H1 (cell line): ENCODE data around the gene RCE1. TPM values are rescaled to one million over a fixed set of nuclear protein-coding genes. Genes with fewer than 3 reads are reported as not detected.

Source experiments
- CTCF ChIA-PET: fragments of 300-600 bp; sonication (Branson Sonifier 250); formaldehyde crosslinking; loops from one replicate; lab custom pipeline; 2021; ENCODE audit not compliant: partially characterized antibody; lab: Charles Lee
- POLR2A ChIA-PET: fragments of 300-600 bp; sonication (Branson Sonifier 250); formaldehyde crosslinking; loops from one replicate; lab custom pipeline; 2021; ENCODE audit warnings: inconsistent platforms; ENCODE audit not compliant: partially characterized antibody; lab: Charles Lee
- DNase-seq, 2 experiments: peaks; one replicate each; pipeline versions ENCODE4 v3.0.0 to v3.0.0-alpha.2; 2010 to 2022; ENCODE audit warnings: low spot score in 2 of 2, low read depth in 1 of 2, mixed read lengths in 1 of 2
- FAIRE-seq: peaks from 2 replicates; lab custom pipeline; 2011; peaks lifted over from hg19 to GRCh38; lab: Jason Lieb, UNC
- H2AFZ ChIP-seq: 2 replicates; pipeline ENCODE4 v1.8.1; 2012; ENCODE audit warnings: low read length, inconsistent platforms
- H2AK5ac ChIP-seq: 2 replicates; pipeline ENCODE4 v1.6.1; 2013; ENCODE audit warnings: low read depth, low read length
- H2BK120ac ChIP-seq: replicated peaks from 2 replicates; pipeline ENCODE3; 2013; ENCODE audit warnings: low read depth, low read length, inconsistent platforms
- H2BK12ac ChIP-seq: 2 replicates; pipeline ENCODE4 v1.6.1; 2013; ENCODE audit warnings: low read depth, low read length
- H2BK15ac ChIP-seq: 2 replicates; pipeline ENCODE4 v1.6.1; 2013; ENCODE audit warnings: low read length
- H2BK20ac ChIP-seq: 2 replicates; pipeline ENCODE4 v1.6.1; 2013; ENCODE audit warnings: low read length
- H2BK5ac ChIP-seq: 2 replicates; pipeline ENCODE4 v1.6.1; 2013; ENCODE audit warnings: low read depth, low read length
- H3K14ac ChIP-seq: 2 replicates; pipeline ENCODE4 v1.6.1; 2013; ENCODE audit warnings: inconsistent platforms; ENCODE audit not compliant: insufficient read length
- H3K18ac ChIP-seq: 2 replicates; pipeline ENCODE4 v1.6.1; 2013; ENCODE audit warnings: low read length; ENCODE audit errors: extremely low read depth
- H3K23ac ChIP-seq: 2 replicates; pipeline ENCODE4 v1.6.1; 2013; ENCODE audit warnings: inconsistent platforms; ENCODE audit not compliant: insufficient read length
- H3K23me2 ChIP-seq: 2 replicates; pipeline ENCODE4 v1.6.1; 2013; ENCODE audit warnings: low read depth, low read length
- H3K27ac ChIP-seq: 2 replicates; pipeline ENCODE4 v1.6.1; 2011; ENCODE audit warnings: low read depth, low read length, inconsistent platforms
- H3K27me3 ChIP-seq, 4 experiments: replicated peaks in 1 of 4; 1 replicate in 1 of 4; 2 replicates in 3 of 4; pipeline versions ENCODE4 v1.6.1 to v1.8.1; 2011 to 2013; ENCODE audit warnings: low read length in 3 of 4, mild to moderate bottlenecking in 3 of 4, inconsistent platforms in 2 of 4, mixed read lengths in 2 of 4, moderate library complexity in 1 of 4; ENCODE audit not compliant: control insufficient read depth in 3 of 4, insufficient read depth in 3 of 4; ENCODE audit errors: extremely low read depth in 1 of 4
- H3K36me3 ChIP-seq, 4 experiments: 2 replicates each; pipeline versions ENCODE4 v1.6.1 to v1.8.1; 2011 to 2013; ENCODE audit warnings: mild to moderate bottlenecking in 4 of 4, low read length in 3 of 4, moderate library complexity in 2 of 4, control low read depth in 1 of 4, inconsistent platforms in 1 of 4; ENCODE audit not compliant: insufficient read depth in 4 of 4, control insufficient read depth in 2 of 4
- H3K4ac ChIP-seq: replicated peaks from 2 replicates; pipeline ENCODE3; 2013; ENCODE audit warnings: low read length, low read depth, mixed read lengths, inconsistent platforms; ENCODE audit not compliant: insufficient read length
- H3K4me1 ChIP-seq, 4 experiments: replicated peaks in 1 of 4; 1 replicate in 1 of 4; 2 replicates in 3 of 4; pipeline versions ENCODE4 v1.6.1 to v1.8.1; 2011 to 2013; ENCODE audit warnings: low read length in 3 of 4, inconsistent platforms in 2 of 4, mixed read lengths in 1 of 4; ENCODE audit not compliant: insufficient read depth in 4 of 4, control insufficient read depth in 3 of 4
- H3K4me2 ChIP-seq, 2 experiments: 2 replicates each; pipeline versions ENCODE4 v1.6.1 to v1.8.1; 2011 to 2013; ENCODE audit warnings: low read depth in 2 of 2, low read length in 2 of 2, control low read depth in 1 of 2, inconsistent platforms in 1 of 2, mild to moderate bottlenecking in 1 of 2; ENCODE audit not compliant: insufficient read depth in 1 of 2
- H3K4me3 ChIP-seq, 4 experiments: fragments of 200-600, 300-600 bp in 1 of 4; sonication (generic), shearing (Covaris generic), sonication (Bioruptor Twin) in 1 of 4; 2 replicates each; pipeline versions ENCODE4 v1.5.1 to v1.8.1; 2011 to 2016; ENCODE audit warnings: low read length in 4 of 4, low read depth in 3 of 4, control low read depth in 2 of 4, inconsistent platforms in 2 of 4, mild to moderate bottlenecking in 2 of 4, mixed read lengths in 1 of 4, moderate library complexity in 1 of 4; ENCODE audit not compliant: insufficient read depth in 2 of 4; ENCODE audit errors: extremely low read depth in 1 of 4
- H3K56ac ChIP-seq: replicated peaks from 2 replicates; pipeline ENCODE3; 2013; ENCODE audit warnings: low read depth, mild to moderate bottlenecking, mixed read lengths, low read length, inconsistent platforms; ENCODE audit not compliant: insufficient read length
- H3K79me1 ChIP-seq: 2 replicates; pipeline ENCODE4 v1.6.1; 2013; ENCODE audit warnings: low read depth, low read length, control low read depth
- H3K79me2 ChIP-seq, 2 experiments: 2 replicates each; pipeline versions ENCODE4 v1.6.1 to v1.8.1; 2012 to 2013; ENCODE audit warnings: low read length in 2 of 2, mild to moderate bottlenecking in 2 of 2, inconsistent platforms in 1 of 2; ENCODE audit not compliant: insufficient read depth in 2 of 2, control insufficient read depth in 1 of 2
- H3K9ac ChIP-seq, 4 experiments: replicated peaks in 1 of 4; 1 replicate in 1 of 4; 2 replicates in 3 of 4; pipeline versions ENCODE4 v1.6.1 to v1.8.1; 2011 to 2013; ENCODE audit warnings: low read depth in 3 of 4, low read length in 3 of 4, control low read depth in 2 of 4, mild to moderate bottlenecking in 2 of 4, moderate library complexity in 2 of 4, inconsistent platforms in 1 of 4; ENCODE audit errors: extremely low read depth in 1 of 4
- H3K9me3 ChIP-seq, 2 experiments: 2 replicates each; pipeline versions ENCODE4 v1.6.1 to v1.8.1; 2012 to 2013; ENCODE audit warnings: mild to moderate bottlenecking in 2 of 2, moderate library complexity in 2 of 2, control low read depth in 1 of 2, inconsistent platforms in 1 of 2, low read depth in 1 of 2, low read length in 1 of 2, mixed read lengths in 1 of 2; ENCODE audit not compliant: insufficient read depth in 2 of 2
- H4K20me1 ChIP-seq, 2 experiments: replicated peaks in 1 of 2; 2 replicates each; pipeline versions ENCODE3 to v1.8.1; 2011 to 2013; ENCODE audit warnings: inconsistent platforms in 2 of 2, low read length in 2 of 2, mild to moderate bottlenecking in 1 of 2; ENCODE audit not compliant: insufficient read depth in 2 of 2, control insufficient read depth in 1 of 2
- H4K5ac ChIP-seq: 2 replicates; pipeline ENCODE4 v1.6.1; 2013; ENCODE audit warnings: low read length, low read depth, mixed read lengths, inconsistent platforms; ENCODE audit not compliant: insufficient read length
- H4K8ac ChIP-seq: 2 replicates; pipeline ENCODE4 v1.8.0; 2013; ENCODE audit warnings: mild to moderate bottlenecking, moderate library complexity, low read length, inconsistent platforms; ENCODE audit not compliant: insufficient read depth; ENCODE audit errors: extremely low read depth
- H4K91ac ChIP-seq: replicated peaks from 2 replicates; pipeline ENCODE3; 2013; ENCODE audit warnings: low read length, mixed read lengths, inconsistent platforms; ENCODE audit not compliant: insufficient read length
- CREB1 ChIP-seq: IDR thresholded peaks from 2 replicates; pipeline ENCODE4 v1.6.1; 2012; ENCODE audit warnings: inconsistent platforms
- MAX ChIP-seq: IDR thresholded peaks from 2 replicates; pipeline ENCODE4 v1.6.1; 2012; ENCODE audit warnings: inconsistent platforms
- TBP ChIP-seq: IDR thresholded peaks from 2 replicates; pipeline ENCODE4 v1.6.1; 2011; ENCODE audit warnings: low read depth, low read length, improper control_type of control experiment
- WGBS, 2 experiments: shearing (Covaris generic) in 1 of 2; methylation state at CpG; one replicate each; pipeline versions ENCODE4 v1.1.6 to v1.1.7; 2013 to 2015; ENCODE audit warnings: low lambda C conversion rate in 2 of 2, mixed read lengths in 2 of 2, inconsistent platforms in 1 of 2, low coverage in 1 of 2, missing lambda C conversion rate in 1 of 2; ENCODE audit not compliant: insufficient replicate concordance in 2 of 2, insufficient coverage in 1 of 2, insufficient read length in 1 of 2; ENCODE audit errors: extremely low coverage in 1 of 2, missing lambda C conversion rate in 1 of 2; 5-methylcytosine and 5-hydroxymethylcytosine counted together
- polyA plus RNA-seq, 7 experiments: library from polyadenylated mRNA; depleted of rRNA in 3 of 7; stranded (reverse) in 5 of 7; unstranded in 2 of 7; fragments of >200 nt in 5 of 7; fragments of 200-250 nt in 2 of 7; gene quantifications; 1 replicate in 5 of 7; 2 replicates in 1 of 7; 4 replicates in 1 of 7; pipeline versions ENCODE4 v1.2.1 to v1.2.3, GENCODE V29; 2011 to 2013; ENCODE audit warnings: missing spikeins in 2 of 7, mixed read lengths in 2 of 7
- total RNA-seq: library from RNA; stranded (reverse); fragmentation: NEBNext Ultra II Directional; extraction: Animal tissue kit (Norgen Biotek cat#: 25700); gene quantifications from 2 replicates; pipeline ENCODE4 v1.2.1, GENCODE V29; 2021

RCE1 gene
- total and polyA plus RNA-seq, 2 of the 8 experiments (the other 6 are each of a cell fraction or from before 2014, with no cell fraction given) = 35.8 to 84.8 TPM

DNA sequence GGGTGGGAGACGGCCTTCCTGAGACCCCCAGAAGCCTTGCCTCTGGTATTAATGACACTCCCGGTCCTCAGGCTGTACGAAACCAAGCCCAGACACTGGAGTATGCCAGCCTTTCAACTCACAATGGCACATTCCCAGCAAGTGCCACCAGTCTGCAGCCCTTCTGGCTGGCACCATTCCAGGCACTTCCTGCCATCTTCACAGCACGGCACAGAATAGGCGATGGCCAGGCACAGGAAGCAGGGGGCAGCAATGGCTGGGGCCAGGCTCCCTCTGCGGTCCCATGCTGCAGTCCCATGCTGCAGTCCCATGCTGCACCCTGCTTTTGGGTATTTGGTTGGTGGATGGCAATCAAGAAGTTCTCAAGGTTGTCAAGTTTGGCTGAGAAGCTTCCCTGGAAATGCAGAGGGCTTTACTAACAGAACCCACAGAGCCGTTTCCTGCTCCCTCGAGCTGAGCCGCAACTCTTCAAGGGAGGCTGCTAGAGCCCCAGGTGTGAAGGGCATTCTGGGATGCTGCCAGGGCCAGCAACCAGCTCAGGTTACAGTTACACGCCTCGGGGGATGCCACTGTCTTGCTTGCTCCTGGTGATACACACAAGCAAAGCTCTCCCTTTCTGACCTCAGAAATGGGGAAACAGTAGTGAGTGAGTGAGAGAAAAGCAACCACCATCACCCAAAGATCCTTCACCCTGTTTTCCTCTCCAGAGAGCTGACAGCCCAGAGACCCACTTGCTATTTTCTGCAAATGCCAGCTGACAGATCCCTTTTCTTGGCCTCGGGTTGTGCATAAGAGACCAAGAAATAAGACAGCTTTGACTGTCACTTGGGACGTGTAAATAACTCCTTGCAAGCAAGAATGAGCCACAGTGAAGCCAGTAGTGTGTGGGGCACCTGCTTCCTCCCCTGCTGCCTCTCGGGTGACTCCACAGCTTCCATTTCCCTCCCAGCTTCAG lies 37.5 kb downstream of the RCE1 start:
- Histone ChIP-seq H3K23me2 (no peaks in the 10 kb centered on the region), H3K14ac (no peak overlapping the region), H3K23ac (no peak overlapping the region), H2BK120ac (no peak overlapping the region), H3K9me3 (no peaks in the 10 kb centered on the region), H3K4me3 (no peak overlapping the region), H4K20me1 (peaks cover 0 to 2% of the 10 kb centered on the region in 2 experiments), H4K5ac (no peak overlapping the region), H2BK5ac (no peak overlapping the region), H4K8ac (no peak overlapping the region), H2BK12ac (0 out of 2 replicates have a peak overlapping the region, but pooled peaks have one; percentile 50), H3K4me1 (peaks cover 4 to 21% (median 15%) of the 10 kb centered on the region in 4 experiments), H3K79me2 (no peaks in the 10 kb centered on the region), H3K4ac (no peak overlapping the region), H3K36me3 (no peaks in the 10 kb centered on the region), H3K27ac (0 out of 2 replicates have a peak overlapping the region, but pooled peaks have one; percentile 29), H2AFZ (no peak overlapping the region), H3K56ac (no peak overlapping the region), H3K9ac (no peak overlapping the region), H3K27me3 (no peaks in the 10 kb centered on the region), H2BK20ac (no peak overlapping the region), H2BK15ac (peak overlapping the region; percentile 98), H3K18ac (peak overlapping the region; percentile 32; the same call in 1 of the 2 replicates), H3K4me2 (no peak overlapping the region), H4K91ac (peak overlapping the region; percentile 22), H3K79me1 (peaks cover 2% of the 10 kb centered on the region), H2AK5ac (0 out of 2 replicates have a peak overlapping the region, but pooled peaks have one; percentile 76)
- DNase-seq (no peak), FAIRE-seq (no peak)
- ChIA-PET CTCF (interaction anchor here (0.7 to 11.9 kb wide), 19 partner anchors 13 to 492 kb away, joined by 3 to 199 read pairs (median 5); partner anchors contain the start of genes C11orf86 and RCE1), POLR2A (interaction anchor here (0.9 to 1.4 kb wide), 5 partner anchors 14 to 37 kb away, joined by 3 to 7 read pairs (median 5); partner anchors contain the start of gene RCE1)
- TF ChIP-seq TBP = no peak
- 0 out of 2 replicates have a peak, but pooled peaks have one; percentile 19 for TF ChIP-seq MAX
- no peak for TF ChIP-seq CREB1
- 72% methylated on average over 14 of the region's 14 CpGs; no CpG with 5 or more reads in 1 of the 2 experiments for WGBS, 2 experiments
